Activated naive CD8-positive, alpha-beta T cell treated with anti-CD3 and anti-CD28 coated beads, Interleukin-2, amount 10 ng/mL, durations not matched to agents 7 days and 5 days (primary cell): ENCODE results near the gene LINGO3. TPM values are rescaled to one million over a fixed set of nuclear protein-coding genes. Genes with fewer than 3 reads are reported as not detected.

Experiments used
- ATAC-seq: fragments of 150-1000 bp; cut with Tn5 transposase; one replicate; pipeline ENCODE4 v1.10.0; 2021; ENCODE audit warnings: low read depth, moderate library complexity
- POLR2A ChIA-PET: fragments of 350-600 bp; sonication (Branson Sonifier 250); formaldehyde crosslinking; loops from one replicate; lab custom pipeline; 2021; ENCODE audit warnings: antibody characterized with exemption; lab: Charles Lee
- DNase-seq: peaks from one replicate; pipeline ENCODE4 v3.0.0; 2021
- H3K27ac Mint-ChIP-seq: one replicate; pipeline ENCODE4 v1.8.0; 2022; ENCODE audit warnings: mild to moderate bottlenecking, mixed read lengths
- H3K27me3 Mint-ChIP-seq: one replicate; pipeline ENCODE4 v1.8.0; 2022; ENCODE audit warnings: mild to moderate bottlenecking, moderate library complexity, mixed read lengths
- H3K36me3 Mint-ChIP-seq: one replicate; pipeline ENCODE4 v1.8.0; 2021; ENCODE audit warnings: mild to moderate bottlenecking, mixed read lengths
- H3K4me1 Mint-ChIP-seq: one replicate; pipeline ENCODE4 v1.8.0; 2021; ENCODE audit warnings: mixed read lengths
- H3K4me3 Mint-ChIP-seq: one replicate; pipeline ENCODE4 v1.8.0; 2022; ENCODE audit warnings: mild to moderate bottlenecking, moderate library complexity, mixed read lengths
- H3K9me3 Mint-ChIP-seq: one replicate; pipeline ENCODE4 v1.8.0; 2021; ENCODE audit warnings: mixed read lengths
- total RNA-seq, 2 experiments: library from RNA; stranded (reverse); gene quantifications; one replicate each; pipeline ENCODE4 v1.2.3, GENCODE V29; 2021

Gene LINGO3
- total RNA-seq, 2 experiments from 2014 or later: 0.69 to 0.82 TPM

GRCh38 chr19:2344381-2344870, 36.5 kb upstream of the LINGO3 start:
- Mint-ChIP-seq H3K4me3 (no peak overlapping the region), H3K27me3 (no peaks in the 10 kb centered on the region), H3K4me1 (no peaks in the 10 kb centered on the region), H3K9me3 (no peaks in the 10 kb centered on the region), H3K27ac (no peak overlapping the region), H3K36me3 (no peaks in the 10 kb centered on the region)
- no peak for ATAC-seq
- POLR2A ChIA-PET: no interaction called here
- no peak for DNase-seq

GRCh38 chr19:2343289-2343982, 35.5 kb upstream of the LINGO3 start:
- Mint-ChIP-seq H3K27ac (no peak overlapping the region), H3K9me3 (no peaks in the 10 kb centered on the region), H3K36me3 (no peaks in the 10 kb centered on the region), H3K4me3 (no peak overlapping the region), H3K27me3 (no peaks in the 10 kb centered on the region), H3K4me1 (no peaks in the 10 kb centered on the region)
- ATAC-seq (no peak), DNase-seq (no peak)
- POLR2A ChIA-PET: no interaction called here

- Mint-ChIP-seq H3K4me3 (no peak overlapping the region), H3K27ac (no peak overlapping the region), H3K36me3 (no peaks in the 10 kb centered on the region), H3K27me3 (no peaks in the 10 kb centered on the region), H3K9me3 (no peaks in the 10 kb centered on the region), H3K4me1 (no peaks in the 10 kb centered on the region)
- no peak for DNase-seq
- POLR2A ChIA-PET: no interaction called here
- no peak for ATAC-seq
Observed at GRCh38 chr19:2342656-2343288, 34.8 kb upstream of the LINGO3 start.

GRCh38 chr19:2341982-2342381, 34.0 kb upstream of the LINGO3 start:
- POLR2A ChIA-PET: no interaction called here
- ATAC-seq: no peak
- Mint-ChIP-seq H3K36me3 (no peaks in the 10 kb centered on the region), H3K4me1 (no peaks in the 10 kb centered on the region), H3K27ac (no peak overlapping the region), H3K4me3 (no peak overlapping the region), H3K9me3 (no peaks in the 10 kb centered on the region), H3K27me3 (no peaks in the 10 kb centered on the region)
- DNase-seq: no peak

GRCh38 chr19:2341244-2341751, 33.3 kb upstream of the LINGO3 start:
- Mint-ChIP-seq H3K4me3 (no peak overlapping the region), H3K4me1 (peaks cover under 1% of the 10 kb centered on the region), H3K36me3 (peaks cover 3% of the 10 kb centered on the region), H3K9me3 (peaks cover under 1% of the 10 kb centered on the region), H3K27me3 (no peaks in the 10 kb centered on the region), H3K27ac (no peak overlapping the region)
- POLR2A ChIA-PET: no interaction called here
- ATAC-seq: no peak
- no peak for DNase-seq

GRCh38 chr19:2340496-2341243, 32.7 kb upstream of the LINGO3 start:
- H3K4me3 Mint-ChIP-seq: no peak overlapping the region

GRCh38 chr19:2339644-2340310, 31.8 kb upstream of the LINGO3 start:
- Mint-ChIP-seq H3K9me3 (peaks cover 8% of the 10 kb centered on the region), H3K27ac (no peak overlapping the region), H3K4me3 (no peak overlapping the region), H3K36me3 (peaks cover 13% of the 10 kb centered on the region), H3K27me3 (no peaks in the 10 kb centered on the region), H3K4me1 (peaks cover 4% of the 10 kb centered on the region)
- POLR2A ChIA-PET: no interaction called here
- DNase-seq (no peak), ATAC-seq (no peak)

More at GRCh38 chr19:2340496-2341243, 32.7 kb upstream of the LINGO3 start:
- peaks cover 10% of the 10 kb centered on the region for H3K36me3 Mint-ChIP-seq
- peaks cover 6% of the 10 kb centered on the region for H3K9me3 Mint-ChIP-seq
- POLR2A ChIA-PET: no interaction called here
- H3K27ac Mint-ChIP-seq: no peak overlapping the region
- peaks cover 3% of the 10 kb centered on the region for H3K4me1 Mint-ChIP-seq
- ATAC-seq (no peak), DNase-seq (no peak)
- no peaks in the 10 kb centered on the region for H3K27me3 Mint-ChIP-seq

GRCh38 chr19:2338751-2339643, 31.0 kb upstream of the LINGO3 start:
- POLR2A ChIA-PET: interaction anchor here (0.5 to 0.6 kb wide), 2 partner anchors 317 to 372 kb away, joined by 3 to 4 read pairs; no protein-coding TSS in a partner anchor

GRCh38 chr19:2338055-2338615, 30.2 kb upstream of the LINGO3 start:
- POLR2A ChIA-PET: interaction anchor here (0.5 to 0.6 kb wide), 2 partner anchors 317 to 371 kb away, joined by 3 to 4 read pairs; no protein-coding TSS in a partner anchor
- no peak for DNase-seq

More at GRCh38 chr19:2338751-2339643, 31.0 kb upstream of the LINGO3 start:
- DNase-seq (no peak), ATAC-seq (no peak)
- Mint-ChIP-seq H3K9me3 (peaks cover 8% of the 10 kb centered on the region), H3K4me3 (no peak overlapping the region), H3K4me1 (peaks cover 4% of the 10 kb centered on the region), H3K36me3 (peaks cover 13% of the 10 kb centered on the region), H3K27me3 (no peaks in the 10 kb centered on the region), H3K27ac (no peak overlapping the region)

GRCh38 chr19:2337329-2337707, 29.4 kb upstream of the LINGO3 start:
- POLR2A ChIA-PET: no interaction called here
- peaks cover 12% of the 10 kb centered on the region for H3K4me1 Mint-ChIP-seq

More at GRCh38 chr19:2338055-2338615, 30.2 kb upstream of the LINGO3 start:
- Mint-ChIP-seq H3K36me3 (peaks cover 13% of the 10 kb centered on the region), H3K9me3 (peaks cover 8% of the 10 kb centered on the region), H3K27me3 (no peaks in the 10 kb centered on the region), H3K27ac (no peak overlapping the region), H3K4me3 (no peak overlapping the region), H3K4me1 (peaks cover 8% of the 10 kb centered on the region)
- no peak for ATAC-seq

GRCh38 chr19:2336528-2337328, 28.8 kb upstream of the LINGO3 start:
- Mint-ChIP-seq H3K27ac (peak overlapping the region; percentile 11), H3K27me3 (no peaks in the 10 kb centered on the region), H3K36me3 (peaks cover 13% of the 10 kb centered on the region), H3K4me1 (peaks cover 16% of the 10 kb centered on the region), H3K9me3 (peaks cover 8% of the 10 kb centered on the region), H3K4me3 (no peak overlapping the region)
- POLR2A ChIA-PET: no interaction called here
- DNase-seq: no peak
- no peak for ATAC-seq

More at GRCh38 chr19:2337329-2337707, 29.4 kb upstream of the LINGO3 start:
- DNase-seq (no peak), ATAC-seq (no peak)
- Mint-ChIP-seq H3K27ac (no peak overlapping the region), H3K9me3 (peaks cover 8% of the 10 kb centered on the region), H3K4me3 (no peak overlapping the region), H3K36me3 (peaks cover 13% of the 10 kb centered on the region), H3K27me3 (no peaks in the 10 kb centered on the region)
